IPS-11a (cell line): ENCODE measurements around the gene CDK6.

Source experiments
- H3K4me3 ChIP-seq: one replicate; pipeline ENCODE4 v1.5.1; 2013; ENCODE audit warnings: low read depth, low read length, control low read depth

CDK6 gene

DNA sequence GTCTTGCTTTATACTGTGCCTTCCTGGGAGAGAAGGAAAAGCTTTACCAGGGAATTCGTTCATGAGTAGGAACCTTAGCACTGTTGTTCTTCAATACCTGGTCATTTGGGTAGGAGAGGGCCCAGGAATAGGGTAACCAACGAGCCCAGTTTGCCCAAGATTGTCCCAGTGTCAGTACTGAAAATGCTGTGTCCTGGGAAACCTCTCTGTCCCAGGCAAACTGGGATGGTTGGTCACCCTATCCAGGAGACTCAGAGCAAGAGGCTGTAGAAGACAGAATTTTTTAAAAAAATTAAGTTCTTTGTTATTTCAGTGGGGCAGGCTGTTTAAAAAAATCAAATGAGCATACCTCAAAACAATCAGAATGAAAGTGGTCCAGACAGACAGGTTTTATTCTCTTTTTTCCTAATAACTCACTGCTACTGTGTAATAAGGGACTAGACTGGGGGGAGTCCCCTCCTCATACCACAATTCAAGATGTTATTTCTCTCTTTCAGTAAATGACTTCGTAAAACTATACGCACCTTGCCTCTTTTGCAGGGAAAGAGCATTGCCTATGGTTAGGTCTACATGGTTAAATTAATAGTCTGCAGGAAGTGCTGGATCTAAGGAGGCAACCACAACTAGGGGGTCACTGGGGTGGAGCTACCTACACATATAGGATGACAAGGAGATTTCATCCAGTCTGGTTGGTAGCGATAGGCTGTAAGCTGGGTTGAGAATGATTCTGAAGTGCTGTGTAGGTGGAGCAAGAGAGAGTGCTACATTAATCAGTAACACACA lies 205.1 kb downstream of the CDK6 start:
- no peak overlapping the region for H3K4me3 ChIP-seq

GRCh38 chr7:92629779-92630178 lies 206.6 kb downstream of the CDK6 start:
- no peak overlapping the region for H3K4me3 ChIP-seq

GRCh38 chr7:92627956-92628355 lies 208.4 kb downstream of the CDK6 start:
- H3K4me3 ChIP-seq: no peak overlapping the region

DNA sequence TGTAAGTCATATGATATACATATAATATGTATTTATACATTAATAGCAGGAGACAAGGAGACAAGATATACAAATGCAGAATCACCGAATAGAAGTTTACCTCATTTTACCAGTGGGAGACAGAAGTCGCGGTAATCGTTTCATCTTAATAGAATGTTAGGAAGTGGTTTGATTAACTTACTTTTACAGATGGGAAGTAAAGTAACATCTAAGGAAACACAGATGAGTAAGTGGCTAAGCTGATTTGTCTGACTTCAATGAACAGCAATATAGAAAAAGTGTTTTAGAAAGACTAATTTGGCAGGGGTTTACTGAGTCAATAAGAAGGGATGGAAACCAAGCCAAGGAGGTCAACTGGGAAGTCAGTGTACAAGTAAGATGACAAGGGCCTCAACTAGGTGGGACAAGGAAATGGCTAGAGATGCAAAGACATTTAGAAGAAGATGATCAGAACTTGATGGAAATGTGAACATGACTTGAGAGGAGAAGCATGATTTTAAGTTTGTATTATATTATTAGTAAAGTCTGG lies 210.0 kb downstream of the CDK6 start:
- no peak overlapping the region for H3K4me3 ChIP-seq

DNA sequence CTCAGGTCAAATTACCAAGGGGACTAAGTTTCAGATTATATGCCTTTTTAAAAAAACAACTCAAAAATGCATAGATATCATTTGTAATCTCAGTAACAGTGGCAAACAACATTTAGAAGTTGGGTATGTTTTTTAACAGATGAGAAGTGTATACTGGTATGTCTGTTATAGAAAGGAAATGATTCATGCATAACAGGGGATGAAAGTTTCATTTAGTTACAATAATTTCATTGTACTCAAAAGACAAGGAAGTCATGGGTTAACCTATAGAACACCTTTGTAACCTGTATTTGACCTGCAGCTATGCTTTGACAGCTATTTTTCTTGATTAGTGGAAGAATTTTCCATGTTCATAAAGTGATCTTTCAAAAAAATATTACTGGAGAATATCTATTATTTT lies 210.8 kb downstream of the CDK6 start:
- H3K4me3 ChIP-seq: no peak overlapping the region

DNA sequence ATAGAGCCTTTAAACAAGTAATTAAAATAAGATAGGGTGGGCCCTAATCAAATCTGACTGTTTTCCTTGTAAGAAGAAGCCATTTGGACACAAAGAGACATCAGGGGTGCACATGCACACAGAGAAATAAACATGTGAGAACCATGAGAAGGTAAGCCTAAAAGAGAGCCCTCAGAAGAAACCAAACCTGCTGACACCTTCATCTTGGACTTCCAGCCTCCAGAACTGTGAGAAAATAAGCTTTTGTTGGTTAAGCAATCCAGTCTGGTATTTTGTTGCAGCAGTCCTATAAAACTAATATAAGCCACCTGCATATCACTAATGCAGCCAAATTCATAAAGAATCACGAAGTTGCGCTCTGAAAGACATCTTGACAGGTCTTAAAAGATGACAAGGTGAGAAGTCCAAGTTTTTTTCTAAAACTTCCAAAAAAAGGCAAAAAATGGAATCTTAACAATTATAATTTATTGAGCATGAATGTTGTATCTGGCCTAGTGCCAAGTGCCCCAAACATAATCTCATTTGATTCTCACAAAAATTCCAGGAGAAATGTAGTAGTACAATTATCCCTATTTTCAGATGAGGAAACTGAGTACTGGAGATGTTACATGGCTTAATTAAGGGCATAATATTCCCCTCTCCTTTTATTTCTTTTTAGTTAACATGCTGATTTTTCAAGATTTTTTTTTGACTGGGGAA lies 211.9 kb downstream of the CDK6 start:
- no peak overlapping the region for H3K4me3 ChIP-seq

DNA sequence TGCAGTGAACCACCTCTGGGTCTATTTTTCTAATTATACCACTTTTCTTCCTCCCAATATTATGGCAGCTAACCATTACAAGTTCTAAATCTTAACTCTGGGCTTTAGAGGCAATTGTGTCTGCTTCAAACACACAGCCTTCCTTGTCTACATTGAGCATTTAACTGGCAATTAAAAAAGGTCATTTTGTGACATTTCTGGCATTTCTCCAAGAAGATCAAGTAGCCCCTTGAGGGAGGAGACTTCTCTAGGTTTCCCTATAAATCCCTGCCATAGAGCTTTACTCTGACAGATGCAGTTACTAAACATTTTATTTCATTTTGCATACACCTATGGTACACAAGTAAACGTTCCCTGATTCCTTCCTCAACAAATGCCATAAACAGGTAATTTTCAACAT lies 212.8 kb downstream of the CDK6 start:
- no peak overlapping the region for H3K4me3 ChIP-seq

DNA sequence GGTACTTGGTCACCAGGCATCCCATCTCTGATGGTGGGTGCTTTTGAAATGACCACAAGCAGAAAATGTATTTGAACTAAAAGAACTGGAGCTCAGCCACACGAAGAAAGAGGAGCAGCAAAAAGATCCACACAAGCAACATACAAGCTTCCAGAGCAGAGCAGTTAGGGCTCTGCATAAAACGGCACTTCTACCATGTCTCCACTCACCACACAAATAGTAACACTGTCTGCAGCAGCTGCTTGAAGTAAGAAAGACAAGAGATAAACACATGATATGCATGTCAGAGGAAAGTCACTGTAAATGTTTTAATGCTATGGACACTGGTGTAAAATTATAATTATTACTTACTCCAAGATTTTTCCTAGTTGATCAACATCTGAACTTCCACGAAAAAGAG lies 213.7 kb downstream of the CDK6 start:
- H3K4me3 ChIP-seq: no peak overlapping the region

- H3K4me3 ChIP-seq: no peak overlapping the region
These were observed 214.3 kb downstream of the CDK6 start for GRCh38 chr7:92622030-92622429.

DNA sequence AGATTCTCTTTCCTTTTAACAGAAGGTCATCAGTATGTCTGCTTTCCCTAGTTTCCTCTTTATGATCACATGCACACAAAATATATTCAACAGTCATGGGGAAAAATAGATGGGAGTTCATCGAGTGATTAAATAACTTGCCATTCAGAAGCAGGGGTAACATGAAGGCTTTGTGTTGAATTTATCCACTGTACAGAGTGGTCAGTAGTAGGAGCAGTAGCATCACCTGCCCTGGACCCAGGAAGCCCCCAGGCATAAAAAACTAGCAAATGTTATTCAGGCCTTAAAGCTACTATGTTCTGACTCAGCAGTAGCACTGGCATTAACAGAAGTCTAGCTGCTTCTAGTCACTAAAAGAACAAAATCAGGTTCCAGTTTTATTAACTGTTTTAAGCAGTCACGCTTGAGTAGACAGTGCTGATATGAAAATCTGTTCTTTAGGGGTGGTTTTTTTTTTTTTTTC lies 214.8 kb downstream of the CDK6 start:
- no peak overlapping the region for H3K4me3 ChIP-seq

- no peak overlapping the region for H3K4me3 ChIP-seq
These were observed 215.3 kb downstream of the CDK6 start for GRCh38 chr7:92621026-92621540.

DNA sequence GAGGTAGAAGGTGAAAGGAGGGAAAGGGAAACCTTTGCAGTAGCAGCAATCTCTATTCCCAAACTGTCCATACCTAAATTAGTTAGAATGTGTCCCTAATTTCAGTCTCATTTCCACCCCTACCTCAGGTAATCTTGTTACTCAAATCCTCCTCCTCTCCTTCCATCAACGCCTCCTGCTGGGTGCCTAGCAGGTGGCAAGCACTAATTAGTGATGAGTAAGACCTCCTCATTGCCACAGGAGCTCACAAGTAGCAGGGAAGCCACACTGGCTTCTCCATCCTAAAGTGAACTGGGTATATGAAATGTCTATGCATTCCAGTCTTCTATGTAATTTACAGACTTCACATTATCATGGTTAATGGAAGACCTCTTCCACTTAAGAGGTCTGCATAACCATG lies 220.5 kb downstream of the CDK6 start:
- no peak overlapping the region for H3K4me3 ChIP-seq

DNA sequence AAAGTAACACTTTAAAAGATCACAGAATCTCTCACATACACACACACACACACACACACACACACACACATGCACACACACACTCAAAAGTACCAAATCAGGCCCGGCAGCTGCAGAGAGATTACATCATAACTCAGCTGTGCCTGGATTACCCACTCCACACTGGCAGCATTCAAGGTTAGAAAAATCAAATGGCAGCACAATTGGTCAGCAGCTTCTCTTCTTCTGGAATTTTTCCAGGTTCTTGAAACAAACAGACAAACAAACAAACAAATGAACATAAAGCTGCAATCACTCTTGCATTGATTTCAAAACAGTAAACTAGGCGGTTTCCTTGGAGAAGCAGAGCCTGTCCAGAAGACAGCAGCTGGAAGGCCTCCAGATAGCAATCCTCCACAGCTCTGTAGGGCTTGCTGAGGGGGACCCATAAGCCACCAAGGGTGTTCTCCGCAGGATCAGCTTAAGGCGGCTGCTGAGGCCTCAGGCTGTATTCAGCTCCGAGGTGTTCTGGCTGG lies 221.7 kb downstream of the CDK6 start:
- H3K4me3 ChIP-seq: no peak overlapping the region

DNA sequence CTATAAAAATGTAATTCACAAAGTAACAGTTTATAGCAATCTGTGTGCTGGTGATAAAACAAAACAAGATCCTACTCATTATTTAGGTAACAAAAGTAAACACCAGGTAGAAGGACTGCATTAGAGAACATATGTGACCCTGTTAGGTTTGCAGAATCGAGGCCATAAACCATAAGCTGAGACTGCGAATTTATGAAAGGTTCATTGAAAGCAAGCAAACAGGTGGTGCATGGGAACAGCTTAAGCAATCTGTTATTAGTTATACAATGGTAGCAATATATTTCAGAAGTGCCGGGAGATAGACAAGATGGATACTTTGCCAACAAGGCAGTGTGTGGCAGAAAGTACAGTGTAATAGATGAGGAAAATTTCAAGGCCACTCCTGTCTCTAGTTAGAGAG lies 222.7 kb downstream of the CDK6 start:
- H3K4me3 ChIP-seq: no peak overlapping the region

DNA sequence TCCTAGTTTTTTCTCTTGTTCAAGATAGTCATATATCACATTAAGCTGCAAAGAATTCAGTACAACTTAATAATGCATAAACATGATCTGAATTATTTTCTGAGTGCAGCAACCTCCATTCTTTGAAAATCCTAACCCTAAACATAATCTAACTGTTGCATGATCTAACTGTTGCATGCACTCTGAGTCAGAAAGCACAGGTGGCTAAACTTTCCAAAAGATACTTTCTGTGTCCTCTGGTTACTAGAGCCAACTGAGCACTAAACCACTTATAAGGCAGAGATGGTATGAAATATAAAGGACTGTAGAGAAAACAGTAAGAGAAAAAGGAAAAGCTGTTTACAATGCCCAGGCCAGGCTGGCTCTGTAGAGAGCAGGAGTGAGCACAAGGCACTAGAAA lies 223.2 kb downstream of the CDK6 start:
- H3K4me3 ChIP-seq: no peak overlapping the region

GRCh38 chr7:92612501-92612900 lies 223.9 kb downstream of the CDK6 start:
- no peak overlapping the region for H3K4me3 ChIP-seq

DNA sequence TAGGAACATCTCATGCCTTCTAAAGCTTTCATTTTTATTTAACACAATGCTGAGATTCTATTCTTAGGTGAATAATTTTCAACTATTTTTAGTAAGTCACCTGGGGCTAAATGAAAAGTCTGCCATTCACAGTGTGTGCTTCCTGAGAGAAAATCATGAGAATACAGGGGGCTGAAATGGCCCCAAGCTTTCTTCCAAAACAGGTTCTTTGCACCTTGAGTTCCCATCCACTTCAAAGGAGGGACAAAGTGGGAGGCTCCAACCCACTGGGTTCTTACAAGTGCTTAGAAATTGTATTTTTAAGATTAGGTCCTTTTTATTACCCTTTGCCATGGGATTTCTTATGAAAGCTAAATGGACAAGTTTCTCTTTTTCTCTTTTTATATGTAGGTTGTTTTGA lies 224.6 kb downstream of the CDK6 start:
- H3K4me3 ChIP-seq: no peak overlapping the region

DNA sequence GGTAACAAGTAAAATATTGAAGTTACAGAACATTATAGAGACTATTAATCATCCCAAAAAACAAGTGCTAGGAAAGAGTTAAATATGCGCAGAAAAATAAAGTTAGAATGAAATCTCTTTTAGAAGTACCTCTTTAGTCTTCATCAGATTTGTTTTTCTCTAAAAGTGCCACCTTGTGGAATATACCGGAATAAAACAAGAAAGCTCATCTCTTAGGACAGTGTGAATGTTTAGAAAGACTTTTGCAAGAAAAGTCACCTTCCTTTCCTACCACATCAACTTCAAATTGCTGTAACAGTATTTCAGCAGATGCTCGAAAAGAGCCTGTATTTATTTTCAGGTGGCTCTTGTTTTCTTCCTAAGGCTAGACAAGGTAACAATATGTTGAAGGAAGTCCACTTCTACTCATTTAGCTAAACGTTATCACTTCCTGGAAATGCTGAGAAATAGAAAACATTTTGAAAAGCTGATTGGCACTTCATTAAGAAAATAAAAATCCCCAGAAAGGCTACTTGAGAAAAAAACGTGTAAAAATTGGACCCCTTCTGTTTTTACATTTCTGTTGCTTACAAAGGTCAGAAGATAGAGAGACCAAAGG lies 226.4 kb downstream of the CDK6 start:
- H3K4me3 ChIP-seq: no peak overlapping the region

DNA sequence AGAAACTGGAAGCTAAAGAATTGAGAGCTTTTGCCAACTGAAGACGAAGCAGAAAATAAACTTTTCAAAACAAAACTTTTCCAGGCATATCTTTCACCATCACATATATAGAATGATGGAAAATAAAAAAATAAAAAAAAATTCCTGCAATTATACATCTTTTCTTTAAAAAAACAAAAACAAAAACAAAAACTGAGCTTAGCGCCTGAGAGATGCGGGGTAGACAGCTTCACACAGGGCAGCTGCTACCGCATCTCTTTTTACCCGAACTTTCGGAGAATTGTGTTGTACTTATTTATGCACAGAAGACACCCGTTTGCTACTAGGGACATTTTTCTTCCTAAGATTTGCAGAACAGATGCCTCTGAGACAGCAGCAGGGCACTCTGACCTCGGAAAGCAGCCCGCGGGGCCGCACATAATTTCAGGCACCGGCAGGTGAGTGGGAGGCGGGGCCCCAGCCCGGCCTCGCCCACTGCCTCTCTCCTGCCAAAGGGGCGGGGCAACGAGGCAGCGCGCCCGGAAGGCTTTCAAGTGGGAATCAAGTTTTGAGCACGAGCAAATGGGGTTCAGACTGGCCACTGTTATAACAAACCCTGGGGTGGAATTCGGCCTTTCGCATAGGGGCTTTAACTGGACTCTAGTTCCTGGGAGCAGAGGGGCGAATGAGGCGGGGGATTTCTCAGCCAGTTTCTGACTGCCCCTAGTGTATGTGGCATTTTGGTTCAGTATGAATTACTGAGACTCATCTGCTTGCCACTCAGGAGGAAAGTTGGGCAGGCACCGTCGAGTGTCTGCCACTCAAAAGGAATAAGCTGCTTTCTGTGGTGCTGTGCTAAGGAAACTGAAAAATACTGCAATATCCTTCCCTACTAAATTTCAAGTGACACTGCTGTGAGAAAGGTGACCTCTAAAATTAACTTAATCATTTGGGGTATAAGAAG lies 227.7 kb downstream of the CDK6 start:
- peak overlapping the region; percentile 41 for H3K4me3 ChIP-seq

DNA sequence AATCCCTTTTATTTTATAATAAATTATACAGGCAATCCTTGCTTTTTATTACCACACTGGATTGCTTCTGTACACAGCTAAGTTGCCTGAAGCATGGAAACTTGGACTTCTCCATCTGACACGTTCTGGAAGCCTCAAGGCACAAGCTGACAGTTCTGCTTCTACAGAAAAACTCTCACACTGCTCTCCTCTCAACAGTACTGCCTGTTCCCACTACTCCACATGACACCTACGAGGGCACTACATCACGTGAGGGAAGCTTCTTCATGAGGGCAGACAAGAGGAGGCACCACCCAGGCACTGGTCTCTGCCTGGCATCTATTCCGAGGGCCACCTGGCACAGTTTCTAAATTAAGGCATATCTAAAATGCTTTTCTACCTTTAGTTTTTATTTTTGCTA lies 229.4 kb downstream of the CDK6 start:
- H3K4me3 ChIP-seq: no peak overlapping the region
